Stimulated activated naive B cell treated with anti-CD40 and anti-IgM and Interleukin-4, amounts not matched to agents 10 μg/mL and 1 μg/mL and 100 μg/mL, for 72 hours (primary cell): Measurements from ENCODE around the gene ACTR1A.
A peak's percentile ranks its signal among the peaks of the same experiment; 100 is the strongest.
"Not testable (repeated sequence)": the region's sequence is repeated elsewhere in the genome, so short reads cannot be mapped to it uniquely, and the experiment has no call there.

Experiments used
- ATAC-seq, 2 donors: fragments of 150-1000 bp; cut with Tn5 transposase; replicated peaks; 2 replicates each; pipeline ENCODE4 v1.10.0; 2021; ENCODE audit warnings: moderate library complexity in 1 of 2
- DNase-seq: peaks from one replicate; pipeline ENCODE4 v3.0.0; 2021
- H3K27ac Mint-ChIP-seq: one replicate; pipeline ENCODE4 v1.8.0; 2022; ENCODE audit warnings: mild to moderate bottlenecking, mixed read lengths
- H3K27me3 Mint-ChIP-seq, 2 donors: one replicate each; pipeline ENCODE4 v1.8.0; 2022; ENCODE audit warnings: mixed read lengths in 2 of 2
- H3K36me3 Mint-ChIP-seq, 2 donors: one replicate each; pipeline ENCODE4 v1.8.0; 2022; ENCODE audit warnings: mixed read lengths in 2 of 2, mild to moderate bottlenecking in 1 of 2
- H3K4me1 Mint-ChIP-seq, 2 donors: one replicate each; pipeline ENCODE4 v1.8.0; 2022; ENCODE audit warnings: mixed read lengths in 2 of 2, mild to moderate bottlenecking in 1 of 2
- H3K4me3 Mint-ChIP-seq, 2 donors: one replicate each; pipeline ENCODE4 v1.8.0; 2022; ENCODE audit warnings: mild to moderate bottlenecking in 2 of 2, mixed read lengths in 2 of 2, moderate library complexity in 1 of 2
- H3K9me3 Mint-ChIP-seq, 2 donors: one replicate each; pipeline ENCODE4 v1.8.0; 2022; ENCODE audit warnings: mixed read lengths in 2 of 2, mild to moderate bottlenecking in 1 of 2

ACTR1A gene

DNA sequence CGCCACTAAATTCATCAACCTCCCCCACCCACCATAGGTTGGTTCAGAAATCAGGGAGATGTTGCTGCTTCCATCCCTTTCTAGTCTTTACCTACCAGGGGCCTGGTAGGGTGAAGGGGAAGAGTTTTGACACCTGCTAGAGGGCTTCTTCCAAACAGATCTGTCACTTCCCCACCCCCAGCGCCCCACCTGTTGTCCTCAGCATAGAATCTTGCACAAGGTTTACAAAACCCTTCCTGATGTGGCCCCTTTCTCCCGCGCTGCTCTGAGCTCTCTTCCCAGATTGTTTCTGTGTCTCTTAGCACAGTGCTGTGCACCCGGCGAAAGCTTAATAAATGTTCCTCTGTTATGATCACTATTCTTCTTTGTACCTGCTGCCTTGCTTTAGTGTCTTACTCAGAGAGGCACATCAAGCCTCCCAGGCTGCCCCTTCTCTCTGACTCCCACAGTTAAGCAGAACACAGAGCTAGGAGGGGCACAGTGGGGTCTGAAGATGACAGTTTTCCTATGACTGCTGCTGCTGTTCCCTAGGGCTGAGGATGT lies 39.9 kb downstream of the ACTR1A start:
- peak overlapping the region; percentile 46 to 96 for H3K4me3 Mint-ChIP-seq
- H3K36me3 Mint-ChIP-seq = peaks cover 0 to 2% of the 10 kb centered on the region in 2 donors
- DNase-seq = no peak
- H3K9me3 Mint-ChIP-seq = no peaks in the 10 kb centered on the region
- no peaks in the 10 kb centered on the region for H3K27me3 Mint-ChIP-seq
- peak overlapping the region; percentile 60 for H3K27ac Mint-ChIP-seq
- no peak for ATAC-seq
- peaks cover 23 to 37% of the 10 kb centered on the region in 2 donors for H3K4me1 Mint-ChIP-seq

DNA sequence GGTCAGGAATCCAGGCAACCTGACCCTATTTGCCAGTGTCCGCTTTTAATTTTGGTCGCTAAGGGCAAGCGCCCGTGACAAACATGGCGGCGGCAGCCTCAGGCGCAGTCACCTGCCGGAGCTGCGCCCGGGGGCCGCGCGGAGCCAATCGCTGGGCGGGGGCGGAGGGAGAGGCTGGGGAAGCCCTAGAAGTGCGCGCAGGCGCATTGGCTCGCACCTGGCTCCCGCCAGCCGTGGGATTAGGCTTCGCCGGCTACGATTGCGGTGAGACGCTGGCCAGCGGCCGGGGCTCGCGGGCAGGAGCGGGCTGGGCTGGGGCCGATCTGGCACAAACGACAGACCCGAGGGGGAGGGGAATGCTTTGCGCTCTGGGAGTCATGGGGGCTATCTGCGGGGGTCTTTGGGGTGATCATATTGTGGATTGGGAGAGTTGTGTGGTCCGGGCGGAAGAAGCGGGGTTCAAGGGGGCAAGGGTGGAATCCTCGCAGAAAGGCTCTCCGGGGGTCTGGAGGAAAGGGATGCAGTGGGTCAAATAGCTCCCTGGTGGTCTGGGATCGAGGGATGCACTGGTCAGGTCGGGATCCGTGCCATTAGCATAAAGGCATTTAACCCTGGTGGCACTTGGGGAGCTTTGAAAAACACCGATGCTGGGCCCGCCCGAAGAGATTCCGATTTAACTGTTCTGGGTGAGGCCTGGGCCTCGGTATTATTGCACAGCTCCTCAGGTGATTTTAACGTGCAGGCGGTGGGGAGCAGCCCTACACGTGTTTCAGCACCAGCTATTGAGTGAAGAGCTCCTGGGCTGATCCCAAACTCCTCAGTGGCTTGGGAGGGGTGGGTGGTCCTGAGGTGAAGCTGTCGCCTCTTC lies 41.1 kb downstream of the ACTR1A start:
- Mint-ChIP-seq H3K9me3 (no peaks in the 10 kb centered on the region), H3K4me3 (peak overlapping the region; percentile 93 to 96), H3K36me3 (peaks cover 0 to 5% of the 10 kb centered on the region in 2 donors), H3K4me1 (peaks cover 23 to 37% of the 10 kb centered on the region in 2 donors), H3K27me3 (no peaks in the 10 kb centered on the region), H3K27ac (peak overlapping the region; percentile 88)
- DNase-seq = peak; percentile 89
- peak; percentile 96 to 97 for ATAC-seq

DNA sequence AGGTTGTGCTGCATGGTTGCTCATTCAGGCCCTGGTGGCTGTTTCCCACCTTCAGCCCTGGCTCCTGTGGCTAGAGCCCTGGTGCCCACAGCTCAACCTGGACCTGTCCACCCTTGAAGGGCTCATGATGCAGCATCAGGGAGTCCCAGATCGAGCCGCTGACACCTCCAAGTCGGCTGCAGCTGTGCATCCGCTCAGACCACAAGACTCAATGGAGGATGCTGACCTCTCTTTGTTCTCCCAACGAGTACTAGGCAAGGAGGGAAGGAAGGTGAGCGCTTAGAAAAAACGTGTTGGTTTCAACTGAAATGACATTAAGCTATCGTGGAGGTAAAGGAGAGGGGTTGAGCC lies 41.7 kb downstream of the ACTR1A start:
- Mint-ChIP-seq H3K4me1 (peaks cover 23 to 37% of the 10 kb centered on the region in 2 donors), H3K27ac (peak overlapping the region; percentile 88), H3K27me3 (no peaks in the 10 kb centered on the region), H3K9me3 (no peaks in the 10 kb centered on the region), H3K4me3 (peak overlapping the region; percentile 93 to 96), H3K36me3 (peaks cover 1 to 5% of the 10 kb centered on the region in 2 donors)
- DNase-seq = no peak
- peak; percentile 36 to 43 for ATAC-seq

DNA sequence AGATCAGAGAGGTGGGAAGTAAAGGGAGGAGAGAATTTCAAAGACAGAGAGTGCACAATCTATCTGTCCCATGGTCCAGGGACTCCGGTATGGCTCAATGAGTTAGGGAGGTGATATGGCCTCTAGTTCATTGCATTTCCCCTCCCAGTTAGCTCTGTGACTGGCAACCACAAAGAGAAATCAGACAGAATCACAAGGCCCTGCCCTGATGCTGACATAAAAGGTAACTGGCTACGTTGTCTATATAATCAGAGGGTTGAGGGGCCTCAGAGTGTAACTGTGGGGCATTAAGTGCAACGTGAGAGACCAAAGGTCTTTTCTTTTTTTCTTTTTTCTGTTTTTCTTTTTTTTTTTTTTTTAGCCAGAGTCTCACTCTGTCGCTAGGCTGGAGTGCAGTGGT lies 43.9 kb downstream of the ACTR1A start:
- Mint-ChIP-seq H3K4me3 (no peak overlapping the region), H3K9me3 (no peaks in the 10 kb centered on the region), H3K36me3 (peaks cover 3 to 10% of the 10 kb centered on the region in 2 donors), H3K27me3 (no peaks in the 10 kb centered on the region), H3K4me1 (peaks cover 22 to 31% of the 10 kb centered on the region in 2 donors), H3K27ac (no peak overlapping the region)
- ATAC-seq (no peak), DNase-seq (no peak)

DNA sequence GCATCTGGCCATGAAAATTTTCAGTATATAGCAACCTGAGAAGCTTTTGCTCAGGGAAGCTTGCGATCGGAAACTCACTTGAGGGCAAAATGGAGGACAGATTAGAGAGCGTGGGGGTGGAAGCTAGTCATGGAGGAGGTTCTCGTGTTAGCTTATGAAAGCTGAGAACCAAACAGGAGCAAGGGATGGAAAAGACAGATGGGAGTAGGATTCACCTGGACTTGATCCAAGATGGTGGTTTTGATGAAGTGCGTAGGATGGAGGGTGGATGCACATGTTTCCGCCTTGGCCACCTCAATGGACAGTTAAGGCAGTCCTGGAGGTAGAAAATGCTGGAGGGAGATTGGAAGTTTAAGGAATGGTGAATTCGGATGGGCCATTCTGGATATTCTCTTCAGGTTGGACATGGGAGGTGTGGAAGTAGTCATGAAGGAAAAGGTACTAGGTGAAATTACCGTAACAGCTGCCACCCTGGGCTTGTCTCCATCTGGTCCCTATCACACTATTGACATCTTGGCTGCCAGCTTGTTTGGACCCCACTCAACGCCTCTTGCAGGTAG lies 44.8 kb downstream of the ACTR1A start:
- ATAC-seq (no peak), DNase-seq (no peak)
- H3K36me3 Mint-ChIP-seq = peaks cover 7 to 16% of the 10 kb centered on the region in 2 donors
- H3K27ac Mint-ChIP-seq = no peak overlapping the region
- no peak overlapping the region for H3K4me3 Mint-ChIP-seq
- H3K27me3 Mint-ChIP-seq = no peaks in the 10 kb centered on the region
- peaks cover 20 to 28% of the 10 kb centered on the region in 2 donors for H3K4me1 Mint-ChIP-seq
- H3K9me3 Mint-ChIP-seq = no peaks in the 10 kb centered on the region

DNA sequence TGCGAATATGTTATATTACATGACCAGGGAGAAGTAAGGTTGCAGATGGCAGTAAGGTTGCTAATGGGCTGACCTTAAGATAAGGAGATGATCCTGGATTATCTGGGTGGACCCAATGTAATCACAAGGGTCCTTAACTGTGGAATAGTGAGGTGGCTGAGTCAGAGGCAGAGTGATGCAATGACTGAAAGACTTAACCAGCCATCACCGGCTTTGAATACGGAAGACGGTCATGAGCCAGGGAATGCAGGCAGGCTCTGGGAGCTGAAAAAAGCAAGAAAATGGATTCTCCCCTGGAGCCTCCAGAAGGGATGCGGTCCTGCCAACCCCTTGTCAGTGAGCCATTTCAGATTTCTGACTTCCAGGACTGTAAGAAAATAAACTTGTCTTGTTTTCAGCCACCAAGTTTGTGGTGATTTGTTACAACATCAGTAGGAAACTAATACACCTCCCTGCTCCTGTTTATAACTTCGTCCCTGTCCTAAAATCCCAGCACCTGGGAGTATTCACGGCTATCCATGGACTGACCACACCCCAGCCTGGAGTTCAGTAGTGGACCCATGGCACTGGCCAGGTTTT lies 46.5 kb downstream of the ACTR1A start:
- DNase-seq = no peak
- no peaks in the 10 kb centered on the region for H3K27me3 Mint-ChIP-seq
- peaks cover 13 to 27% of the 10 kb centered on the region in 2 donors for H3K4me1 Mint-ChIP-seq
- H3K4me3 Mint-ChIP-seq = no peak overlapping the region
- no peaks in the 10 kb centered on the region for H3K9me3 Mint-ChIP-seq
- H3K27ac Mint-ChIP-seq = no peak overlapping the region
- H3K36me3 Mint-ChIP-seq = peaks cover 7 to 25% of the 10 kb centered on the region in 2 donors
- no peak for ATAC-seq

DNA sequence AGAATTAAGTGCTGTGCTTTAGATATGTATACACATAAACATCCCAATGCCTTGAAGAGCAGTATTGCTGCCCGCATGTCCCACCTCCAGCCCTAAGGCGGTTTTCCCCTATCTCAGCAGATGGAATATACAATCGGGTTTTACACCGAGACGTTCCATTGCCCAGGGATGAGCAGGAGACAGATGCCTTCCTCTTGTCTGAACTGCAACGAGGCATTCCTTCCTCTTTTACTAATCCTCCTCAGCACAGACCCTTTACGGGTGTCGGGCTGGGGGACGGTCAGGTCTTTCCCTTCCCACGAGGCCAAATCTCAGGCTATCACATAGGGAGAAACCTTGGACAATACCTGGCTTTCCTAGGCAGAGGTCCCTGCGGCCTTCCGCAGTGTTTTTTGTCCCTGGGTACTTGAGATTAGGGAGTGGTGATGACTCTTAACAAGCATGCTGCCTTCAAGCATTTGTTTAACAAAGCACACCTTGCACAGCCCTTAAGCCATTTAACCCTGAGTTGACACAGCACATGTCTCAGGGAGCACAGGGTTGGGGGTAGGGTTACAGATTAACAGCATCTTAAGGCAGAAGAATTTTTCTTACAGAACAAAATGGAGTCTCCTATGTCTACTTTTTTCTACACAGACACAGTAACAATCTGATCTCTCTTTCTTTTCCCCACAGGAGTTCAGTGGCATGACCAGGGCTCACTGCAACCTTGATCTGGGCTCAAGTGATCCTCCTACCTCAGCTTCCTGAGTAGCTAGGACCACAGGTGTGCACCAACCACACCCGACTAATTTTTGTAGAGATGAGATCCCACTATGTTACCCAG lies 47.6 kb downstream of the ACTR1A start:
- Mint-ChIP-seq H3K4me1 (peaks cover 10 to 23% of the 10 kb centered on the region in 2 donors), H3K36me3 (peaks cover 7 to 25% of the 10 kb centered on the region in 2 donors), H3K27ac (peak overlapping the region; percentile 56)
- ATAC-seq, DNase-seq, H3K27me3 Mint-ChIP-seq, H3K4me3 Mint-ChIP-seq, H3K9me3 Mint-ChIP-seq: not testable (repeated sequence)

DNA sequence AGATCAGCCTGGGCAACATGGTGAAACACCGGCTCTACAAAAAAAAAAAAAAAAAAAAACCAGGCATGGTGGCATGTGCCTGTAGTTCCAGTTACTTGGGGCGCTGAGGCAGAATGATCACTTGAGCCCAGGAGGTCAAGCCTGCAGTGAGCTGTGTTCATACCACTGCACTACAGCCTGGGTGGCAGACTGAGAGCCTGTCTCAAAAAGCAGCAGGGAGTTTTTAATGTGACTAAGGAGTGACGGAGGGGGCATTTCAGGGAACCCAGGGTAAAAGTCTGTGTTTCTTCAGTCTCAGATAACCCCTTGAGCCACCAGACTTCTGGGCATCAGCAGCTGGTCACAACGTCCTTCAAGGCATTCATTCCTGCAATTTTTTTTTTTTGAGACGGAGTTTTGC lies 49.0 kb downstream of the ACTR1A start:
- Mint-ChIP-seq H3K27ac (peak overlapping the region; percentile 47), H3K4me1 (peaks cover 16 to 32% of the 10 kb centered on the region in 2 donors), H3K27me3 (no peaks in the 10 kb centered on the region), H3K4me3 (no peak overlapping the region), H3K9me3 (no peaks in the 10 kb centered on the region), H3K36me3 (peaks cover 7 to 25% of the 10 kb centered on the region in 2 donors)
- ATAC-seq (no peak), DNase-seq (no peak)

DNA sequence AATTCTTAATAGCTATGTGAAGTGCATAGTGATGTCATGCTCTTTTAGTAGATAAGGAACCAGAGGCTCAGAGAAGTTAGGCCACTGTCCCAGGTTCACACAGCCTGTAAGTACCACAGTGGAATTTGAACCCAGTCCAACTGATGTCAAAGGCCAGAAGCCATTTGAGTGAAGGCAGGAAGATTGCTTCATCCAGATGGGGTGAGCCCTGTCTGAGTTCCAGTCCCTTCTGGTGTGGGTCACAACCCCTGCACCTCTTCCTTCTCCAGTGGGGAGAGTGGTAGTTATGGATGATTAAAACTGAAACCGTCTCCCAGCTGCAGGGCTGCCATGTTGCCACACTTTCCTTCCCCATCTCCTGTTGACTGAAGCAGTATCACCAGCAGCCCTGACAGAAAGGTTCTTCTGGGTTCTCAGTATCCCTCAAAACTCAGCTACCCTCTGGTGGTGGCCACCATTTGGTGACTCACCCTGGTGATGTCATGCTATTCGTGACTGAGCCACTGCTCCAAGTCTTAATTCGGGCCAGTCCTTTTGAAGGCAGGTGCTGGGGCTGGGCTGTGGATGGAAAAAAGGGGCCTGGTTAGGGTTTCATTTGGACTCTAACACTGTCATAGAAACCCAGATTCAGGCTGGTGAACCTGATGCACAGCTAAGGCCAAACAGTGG lies 49.7 kb downstream of the ACTR1A start:
- peak in 1 of 2 donors; percentile 3 for ATAC-seq
- H3K27me3 Mint-ChIP-seq = no peaks in the 10 kb centered on the region
- H3K4me3 Mint-ChIP-seq = peak overlapping the region; percentile 26 to 57
- DNase-seq = peak; percentile 11
- H3K36me3 Mint-ChIP-seq = peaks cover 7 to 25% of the 10 kb centered on the region in 2 donors
- H3K9me3 Mint-ChIP-seq = no peaks in the 10 kb centered on the region
- H3K27ac Mint-ChIP-seq = peak overlapping the region; percentile 84
- H3K4me1 Mint-ChIP-seq = peaks cover 16 to 32% of the 10 kb centered on the region in 2 donors

DNA sequence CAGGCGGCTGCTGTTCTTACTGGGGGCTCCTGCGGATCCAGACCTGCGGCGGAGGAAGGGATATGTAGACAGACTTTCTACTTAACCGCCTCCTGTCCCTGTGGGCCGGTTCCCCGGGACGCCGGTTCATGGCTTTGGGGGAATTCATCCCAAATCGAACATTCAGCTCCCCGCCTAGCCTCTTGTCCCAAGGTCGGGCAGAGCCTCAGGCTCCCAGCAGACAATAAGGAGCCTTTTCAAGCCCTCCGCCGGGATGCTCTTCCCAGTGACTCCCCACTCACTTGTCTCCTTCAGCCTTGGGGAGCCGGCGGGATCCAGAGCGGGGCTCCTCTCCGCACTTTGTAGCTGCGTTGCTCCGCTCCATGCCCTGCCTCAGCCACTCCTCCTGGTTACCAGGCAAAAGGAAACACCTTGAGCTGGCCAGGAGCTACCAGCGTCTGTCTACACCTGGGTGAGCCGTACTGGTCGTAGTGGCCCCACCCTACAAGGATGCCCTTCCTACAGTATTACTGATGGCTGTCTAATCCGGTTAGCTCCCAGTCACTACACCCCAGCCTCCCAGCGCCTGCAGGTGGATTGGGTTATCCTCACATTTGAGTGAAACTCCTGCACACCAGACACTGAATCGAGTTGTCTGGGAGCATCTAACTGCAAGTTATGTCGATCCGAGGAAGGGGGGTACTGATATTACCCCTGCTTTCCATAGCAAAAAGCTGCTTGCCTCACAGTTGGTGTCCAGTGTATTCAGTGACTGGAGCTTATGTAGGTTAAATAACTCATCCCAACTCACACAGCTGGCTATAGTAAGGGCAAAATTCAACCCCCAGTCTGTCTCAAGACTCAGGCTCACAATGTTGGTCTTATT lies 51.2 kb downstream of the ACTR1A start, which contains the start of gene C10orf95:
C10orf95 (minus strand) TSS at position 439 of the 865 bp plus-strand sequence. CDS start 450 bp downstream, outside the sequence.
- peaks cover 16 to 32% of the 10 kb centered on the region in 2 donors for H3K4me1 Mint-ChIP-seq
- peaks cover 7 to 20% of the 10 kb centered on the region in 2 donors for H3K36me3 Mint-ChIP-seq
- H3K9me3 Mint-ChIP-seq = no peaks in the 10 kb centered on the region
- no peaks in the 10 kb centered on the region for H3K27me3 Mint-ChIP-seq
- DNase-seq (no peak), ATAC-seq (no peak)
- H3K4me3 Mint-ChIP-seq = peak within 1 kb of the TSS; percentile 93 to 96
- H3K27ac Mint-ChIP-seq = peak within 1 kb of the TSS; percentile 84

DNA sequence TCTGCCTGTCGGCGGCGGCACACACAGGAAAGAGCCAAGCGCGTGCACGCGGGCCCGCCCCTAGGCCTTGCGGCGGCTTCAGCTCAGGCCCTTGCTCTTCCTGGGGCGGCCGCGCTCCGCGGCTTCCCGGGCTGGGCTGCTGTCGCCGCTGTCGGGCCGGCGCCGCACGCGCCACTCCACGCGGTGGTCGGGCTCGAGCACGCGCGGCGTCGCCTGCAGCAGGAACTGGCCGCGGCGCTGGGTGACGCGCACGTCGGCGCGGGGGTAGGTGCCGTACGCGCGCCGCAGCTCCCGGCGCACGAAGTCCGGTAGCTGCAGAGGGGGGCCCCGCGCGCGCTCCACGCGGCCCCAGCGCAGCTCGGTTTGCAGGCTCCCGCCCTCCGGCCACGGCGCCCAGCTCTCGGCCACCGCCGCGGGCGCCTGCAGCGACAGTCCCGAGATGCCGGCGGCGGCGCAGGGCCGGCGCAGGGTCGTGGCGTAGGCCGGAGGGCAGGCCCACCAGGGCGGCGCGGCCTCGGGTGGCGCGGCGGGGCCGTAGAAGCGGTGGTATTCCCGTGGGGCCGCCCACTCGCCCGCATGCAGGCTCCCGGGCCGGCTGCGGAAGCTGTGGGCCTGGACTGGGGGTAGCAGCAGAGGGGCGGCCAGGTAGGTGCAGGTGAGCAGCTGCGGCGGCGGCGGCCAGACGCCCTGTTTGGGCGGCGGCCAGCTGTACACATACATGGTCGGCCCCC lies 52.0 kb downstream of the ACTR1A start:
- ATAC-seq (peak; percentile 85), DNase-seq (peak; percentile 89)
- Mint-ChIP-seq H3K27me3 (no peaks in the 10 kb centered on the region), H3K9me3 (no peaks in the 10 kb centered on the region), H3K4me3 (peak overlapping the region; percentile 93 to 96), H3K4me1 (peaks cover 20 to 32% of the 10 kb centered on the region in 2 donors), H3K27ac (peak overlapping the region; percentile 96), H3K36me3 (peaks cover 5 to 20% of the 10 kb centered on the region in 2 donors)

DNA sequence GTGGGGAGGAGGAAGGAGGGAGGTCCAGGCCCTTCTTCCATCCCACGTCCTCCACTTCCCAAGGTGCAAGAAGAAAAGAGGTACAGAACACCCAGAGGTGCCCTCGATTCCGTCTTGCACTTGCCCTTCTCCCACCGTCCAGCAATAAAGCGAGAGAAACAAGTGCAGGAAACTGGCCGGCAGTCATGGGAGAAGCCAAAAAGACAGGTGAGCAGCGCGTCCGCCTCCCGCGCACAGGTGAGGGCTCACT lies 52.5 kb downstream of the ACTR1A start:
- H3K27ac Mint-ChIP-seq = peak overlapping the region; percentile 96
- no peaks in the 10 kb centered on the region for H3K9me3 Mint-ChIP-seq
- H3K4me1 Mint-ChIP-seq = peaks cover 20 to 32% of the 10 kb centered on the region in 2 donors
- peaks cover 5 to 17% of the 10 kb centered on the region in 2 donors for H3K36me3 Mint-ChIP-seq
- DNase-seq (no peak), ATAC-seq (no peak)
- peak overlapping the region; percentile 93 to 96 for H3K4me3 Mint-ChIP-seq
- no peaks in the 10 kb centered on the region for H3K27me3 Mint-ChIP-seq
